ENCODE data around the gene PGLYRP4.

PGLYRP4 gene

DNA sequence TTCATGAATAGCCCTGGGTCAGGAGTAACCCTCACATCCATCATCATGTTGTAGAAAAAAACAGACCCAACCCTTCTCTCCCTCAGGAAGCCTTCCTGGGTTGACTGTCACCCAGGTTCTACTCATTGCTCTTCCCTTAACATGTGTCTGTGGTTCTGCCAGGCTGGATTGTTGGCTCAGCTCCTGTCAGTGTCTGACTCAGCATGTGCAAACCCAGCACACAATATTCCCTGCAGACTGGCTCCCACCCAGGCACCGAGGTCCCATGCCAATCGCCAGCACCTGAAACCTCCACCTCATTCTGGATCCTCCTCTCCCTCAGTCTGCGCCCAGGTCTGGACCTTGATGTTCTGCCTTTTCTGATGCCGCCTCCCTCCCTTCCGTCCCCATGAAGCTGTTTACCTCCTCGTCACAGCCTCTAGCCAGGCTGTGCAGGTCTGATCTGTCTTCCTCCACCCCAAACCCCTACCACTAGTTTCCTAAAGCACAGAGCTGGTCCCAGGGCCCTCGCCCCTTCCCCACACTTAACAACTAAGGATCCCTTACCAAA, 46.6 kb upstream of the PGLYRP4 start:
- in situ Hi-C loops (cut with HindIII; ENCODE audit: low sequenced_read_pairs) = no loop called here
- TF ChIP-seq, protein P1, sequence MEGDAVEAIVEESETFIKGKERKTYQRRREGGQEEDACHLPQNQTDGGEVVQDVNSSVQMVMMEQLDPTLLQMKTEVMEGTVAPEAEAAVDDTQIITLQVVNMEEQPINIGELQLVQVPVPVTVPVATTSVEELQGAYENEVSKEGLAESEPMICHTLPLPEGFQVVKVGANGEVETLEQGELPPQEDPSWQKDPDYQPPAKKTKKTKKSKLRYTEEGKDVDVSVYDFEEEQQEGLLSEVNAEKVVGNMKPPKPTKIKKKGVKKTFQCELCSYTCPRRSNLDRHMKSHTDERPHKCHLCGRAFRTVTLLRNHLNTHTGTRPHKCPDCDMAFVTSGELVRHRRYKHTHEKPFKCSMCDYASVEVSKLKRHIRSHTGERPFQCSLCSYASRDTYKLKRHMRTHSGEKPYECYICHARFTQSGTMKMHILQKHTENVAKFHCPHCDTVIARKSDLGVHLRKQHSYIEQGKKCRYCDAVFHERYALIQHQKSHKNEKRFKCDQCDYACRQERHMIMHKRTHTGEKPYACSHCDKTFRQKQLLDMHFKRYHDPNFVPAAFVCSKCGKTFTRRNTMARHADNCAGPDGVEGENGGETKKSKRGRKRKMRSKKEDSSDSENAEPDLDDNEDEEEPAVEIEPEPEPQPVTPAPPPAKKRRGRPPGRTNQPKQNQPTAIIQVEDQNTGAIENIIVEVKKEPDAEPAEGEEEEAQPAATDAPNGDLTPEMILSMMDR (IDR thresholded peaks at IDR 0.05; ENCODE audit: low read depth, low read length) = no peak
- no peak for DNase-seq (ENCODE audit: low read depth, low spot score)
- H3K4me3 ChIP-seq (ENCODE audit: low read depth, low read length) = no peak overlapping the region

DNA sequence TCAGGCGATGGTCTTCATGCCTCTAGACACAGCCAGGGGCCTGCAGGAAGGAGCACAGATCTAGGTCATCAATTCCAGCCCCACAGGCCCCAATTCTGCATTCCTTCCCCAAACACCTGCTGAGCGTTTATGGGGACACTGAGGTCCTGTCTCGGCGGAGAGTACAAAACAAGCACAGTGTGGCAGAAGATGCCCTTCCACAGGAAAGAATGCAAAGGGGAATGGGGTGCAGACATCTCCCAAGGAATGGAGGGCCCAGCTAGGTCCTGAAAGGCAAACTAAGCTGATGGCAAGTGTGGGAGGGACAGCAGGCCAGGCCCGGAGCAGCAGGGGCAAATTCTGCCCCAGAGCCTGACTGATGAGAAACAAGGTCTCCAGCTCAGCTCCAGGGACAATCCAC, 45.8 kb upstream of the PGLYRP4 start:
- no peak for DNase-seq (ENCODE audit: low read depth, low spot score)
- H3K4me3 ChIP-seq (ENCODE audit: low read depth, low read length) = no peak overlapping the region
- TF ChIP-seq, protein P1 (IDR thresholded peaks at IDR 0.05; ENCODE audit: low read depth, low read length) = no peak
- in situ Hi-C loops (cut with HindIII; ENCODE audit: low sequenced_read_pairs) = no loop called here

DNA sequence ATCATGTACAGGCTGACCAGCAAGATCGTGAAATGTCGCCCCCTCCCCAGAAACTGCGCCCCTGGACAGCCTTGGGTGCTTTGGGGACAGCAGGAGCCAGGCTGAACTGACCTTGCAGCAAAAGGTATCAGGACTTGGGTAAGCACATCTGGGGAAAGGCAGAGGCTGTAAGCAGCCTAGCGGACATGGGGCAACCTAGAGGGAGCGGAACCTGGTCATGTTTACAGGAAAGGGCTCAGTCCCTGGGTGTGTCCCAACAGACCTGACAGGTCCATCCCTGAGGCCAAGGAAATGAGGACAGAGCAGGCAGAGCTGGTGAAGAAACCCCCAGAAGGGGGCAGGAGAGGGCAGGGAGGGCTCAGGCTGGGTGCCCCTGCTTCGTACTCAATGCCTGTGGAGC, 45.3 kb upstream of the PGLYRP4 start:
- in situ Hi-C loops (cut with HindIII; ENCODE audit: low sequenced_read_pairs) = no loop called here
- no peak overlapping the region for H3K4me3 ChIP-seq (ENCODE audit: low read depth, low read length)
- DNase-seq (ENCODE audit: low read depth, low spot score) = no peak
- TF ChIP-seq, protein P1 (IDR thresholded peaks at IDR 0.05; ENCODE audit: low read depth, low read length) = no peak

DNA sequence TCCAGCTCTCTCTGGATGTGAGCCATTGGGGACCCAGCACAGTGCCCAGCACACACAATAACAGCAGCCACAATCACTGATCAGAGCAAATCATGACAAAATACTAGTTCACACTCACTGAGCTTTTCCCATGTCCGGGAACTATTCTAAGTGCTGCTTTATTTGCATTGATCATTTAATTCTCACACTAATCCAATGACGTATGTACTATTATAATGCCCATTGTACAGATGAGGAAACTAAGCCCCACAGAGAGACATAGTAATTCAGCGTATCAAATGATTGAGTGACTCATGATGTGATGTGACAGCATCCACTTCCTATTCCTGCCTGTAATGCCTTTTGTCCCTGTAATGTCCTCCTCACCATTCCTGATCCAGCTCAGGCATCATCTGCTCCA, 44.2 kb upstream of the PGLYRP4 start:
- no peak overlapping the region for H3K4me3 ChIP-seq (ENCODE audit: low read depth, low read length)
- no peak for DNase-seq (ENCODE audit: low read depth, low spot score)
- TF ChIP-seq, protein P1 (IDR thresholded peaks at IDR 0.05; ENCODE audit: low read depth, low read length) = no peak
- in situ Hi-C loops (cut with HindIII; ENCODE audit: low sequenced_read_pairs) = no loop called here

DNA sequence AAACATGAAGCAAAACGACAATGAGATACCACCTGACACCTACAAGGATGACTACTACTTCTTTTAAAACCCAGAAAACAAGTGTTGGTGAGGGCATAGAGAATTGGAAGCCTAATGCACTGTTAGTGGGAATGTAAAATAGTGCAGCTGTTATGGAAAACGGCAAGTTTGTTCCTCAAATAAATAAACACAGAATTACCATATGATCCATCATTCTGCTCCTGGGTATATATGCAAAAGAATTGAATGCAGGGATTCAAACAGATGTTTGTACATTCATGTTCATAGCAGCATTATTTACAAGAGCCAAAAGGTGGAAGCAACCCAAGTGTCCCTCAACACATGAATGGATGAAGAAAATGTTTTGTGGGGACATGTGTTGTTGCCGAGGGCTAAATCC, 43.6 kb upstream of the PGLYRP4 start:
- in situ Hi-C loops (cut with HindIII; ENCODE audit: low sequenced_read_pairs) = no loop called here
- TF ChIP-seq, protein P1 (IDR thresholded peaks at IDR 0.05; ENCODE audit: low read depth, low read length) = no peak
- no peak overlapping the region for H3K4me3 ChIP-seq (ENCODE audit: low read depth, low read length)
- no peak for DNase-seq (ENCODE audit: low read depth, low spot score)

DNA sequence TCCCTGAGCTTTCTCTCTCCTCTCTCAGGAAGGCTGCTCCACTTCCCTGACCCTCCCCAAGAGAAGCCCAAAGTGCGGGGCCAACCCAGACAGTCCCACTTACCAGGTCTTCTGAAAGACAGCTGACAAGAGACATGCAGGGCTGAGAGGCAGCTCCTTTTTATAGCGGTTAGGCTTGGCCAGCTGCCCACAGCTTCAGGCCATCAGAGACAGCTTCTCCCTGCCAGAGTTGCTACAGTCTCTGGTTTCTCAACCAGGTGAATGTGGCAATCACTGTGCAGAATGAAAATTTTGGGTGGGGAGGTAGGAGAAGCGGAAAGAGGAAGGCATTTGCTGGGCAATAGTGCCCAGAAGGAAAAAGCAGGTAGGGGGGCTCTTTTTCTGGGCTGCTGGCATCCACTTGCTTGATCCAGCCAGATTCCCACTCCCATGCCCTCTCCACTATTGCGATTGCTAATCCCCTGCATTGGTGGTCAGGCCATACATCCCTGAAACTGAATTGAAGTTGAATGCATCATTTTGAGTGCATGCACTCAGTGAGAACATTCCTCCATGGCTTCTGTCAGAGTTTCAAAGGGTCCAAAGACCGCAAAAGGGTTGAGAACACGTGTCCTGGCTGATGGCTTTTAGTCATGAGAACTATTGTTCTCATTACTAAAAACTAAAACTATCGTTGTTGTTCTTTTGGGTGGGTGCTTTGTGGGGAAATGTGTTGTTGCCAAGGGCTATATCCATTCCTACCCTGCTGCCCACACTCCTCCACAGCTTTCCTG, 42.5 kb upstream of the PGLYRP4 start, which contains the start of gene S100A8:
S100A8 (minus strand) TSS at position 136 of the 773 bp plus-strand sequence. CDS start 538 bp downstream, outside the sequence.
- in situ Hi-C loops (cut with HindIII; ENCODE audit: low sequenced_read_pairs) = no loop called here
- no peak for DNase-seq (ENCODE audit: low read depth, low spot score)
- H3K4me3 ChIP-seq (ENCODE audit: low read depth, low read length) = no peak within 1 kb of the TSS

More for the DNA sequence above, 42.5 kb upstream of the PGLYRP4 start, which contains the start of gene S100A8:
- TF ChIP-seq, protein P1 (IDR thresholded peaks at IDR 0.05; ENCODE audit: low read depth, low read length) = no peak

Data from astrocyte of the spinal cord (primary cell).